Measurements from ENCODE around the gene NGFR.

Gene NGFR

DNA sequence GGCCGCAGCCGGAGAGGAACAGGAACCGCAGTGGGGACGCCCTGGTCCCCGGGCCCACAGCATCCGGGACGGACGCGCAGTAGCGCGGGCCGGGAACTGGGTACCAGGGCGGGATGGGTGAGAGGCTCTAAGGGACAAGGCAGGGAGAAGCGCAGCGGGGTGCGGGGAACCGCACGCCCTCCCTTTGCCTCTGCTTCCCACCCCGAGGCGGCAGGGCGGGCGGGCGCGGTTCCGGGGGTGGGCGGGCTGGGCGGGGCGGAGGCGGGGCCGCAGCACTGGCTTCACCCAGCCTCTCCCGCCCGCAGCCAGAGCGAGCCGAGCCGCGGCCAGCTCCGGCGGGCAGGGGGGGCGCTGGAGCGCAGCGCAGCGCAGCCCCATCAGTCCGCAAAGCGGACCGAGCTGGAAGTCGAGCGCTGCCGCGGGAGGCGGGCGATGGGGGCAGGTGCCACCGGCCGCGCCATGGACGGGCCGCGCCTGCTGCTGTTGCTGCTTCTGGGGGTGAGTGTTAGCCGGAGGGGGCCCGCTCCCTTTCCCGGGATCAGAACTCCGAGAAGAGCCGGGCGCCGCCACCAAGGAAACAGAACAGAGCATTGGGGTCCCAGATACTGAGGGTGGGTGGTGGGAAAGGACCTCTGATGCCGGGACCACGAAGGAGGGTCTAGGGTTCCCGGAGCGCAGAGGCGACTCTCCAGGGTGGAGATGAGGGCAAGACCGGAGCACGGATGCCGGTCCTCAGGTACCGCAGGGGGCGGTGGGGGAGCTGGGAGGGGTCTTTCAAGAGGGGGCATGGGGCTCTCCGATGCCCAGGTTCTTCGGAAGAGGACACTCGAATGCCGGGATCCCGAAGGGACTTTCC is at the start of gene NGFR (continued):
- TF ChIP-seq ZNF529 (tag by site-specific recombination; IDR thresholded peaks at IDR 0.05; ENCODE audit: insufficient replicate concordance) (no peak), ZNF169 (tag by site-specific recombination; IDR thresholded peaks at IDR 0.05) (no peak), ZNF138 (tag by site-specific recombination; IDR thresholded peaks at IDR 0.05; ENCODE audit: borderline replicate concordance) (no peak), PATZ1 (tag by site-specific recombination; IDR thresholded peaks at IDR 0.05) (peak; percentile 43; the same call in 1 of the 2 replicates), KLF1 (tag by site-specific recombination; IDR thresholded peaks at IDR 0.05) (peak; percentile 58; the same call in 1 of the 2 replicates), ZNF785 (tag by site-specific recombination; IDR thresholded peaks at IDR 0.05) (no peak), ZNF501 (tag by site-specific recombination; IDR thresholded peaks at IDR 0.05) (no peak; the same call in 1 of the 2 replicates), ZNF530 (tag by site-specific recombination; IDR thresholded peaks at IDR 0.05; ENCODE audit: low read depth) (no peak), PBX3 (CRISPR knock-in tag; IDR thresholded peaks at IDR 0.05) (0 out of 2 replicates have a peak, but pooled peaks have one; percentile 43), ZSCAN4 (tag by site-specific recombination; IDR thresholded peaks at IDR 0.05) (no peak), ZNF660 (tag by site-specific recombination; IDR thresholded peaks at IDR 0.05) (no peak; the same call in 1 of the 2 replicates), ZNF18 (tag by site-specific recombination; IDR thresholded peaks at IDR 0.05) (no peak), ZNF777 (tag by site-specific recombination; IDR thresholded peaks at IDR 0.05; ENCODE audit: borderline replicate concordance) (no peak), ZNF549 (tag by site-specific recombination; IDR thresholded peaks at IDR 0.05) (no peak), HOXD13 (CRISPR knock-in tag; IDR thresholded peaks at IDR 0.05; ENCODE audit: borderline replicate concordance) (no peak), ZNF776 (tag by site-specific recombination; IDR thresholded peaks at IDR 0.05; ENCODE audit: borderline replicate concordance) (no peak), ZNF792 (tag by site-specific recombination; IDR thresholded peaks at IDR 0.05) (no peak), GLIS1 (tag by site-specific recombination; IDR thresholded peaks at IDR 0.05) (no peak), GFI1B (tag by site-specific recombination; IDR thresholded peaks at IDR 0.05) (no peak), ZNF473 (tag by site-specific recombination; IDR thresholded peaks at IDR 0.05) (no peak), ZNF280C (tag by site-specific recombination; IDR thresholded peaks at IDR 0.05) (no peak)
- TF ChIP-seq, protein P1, sequence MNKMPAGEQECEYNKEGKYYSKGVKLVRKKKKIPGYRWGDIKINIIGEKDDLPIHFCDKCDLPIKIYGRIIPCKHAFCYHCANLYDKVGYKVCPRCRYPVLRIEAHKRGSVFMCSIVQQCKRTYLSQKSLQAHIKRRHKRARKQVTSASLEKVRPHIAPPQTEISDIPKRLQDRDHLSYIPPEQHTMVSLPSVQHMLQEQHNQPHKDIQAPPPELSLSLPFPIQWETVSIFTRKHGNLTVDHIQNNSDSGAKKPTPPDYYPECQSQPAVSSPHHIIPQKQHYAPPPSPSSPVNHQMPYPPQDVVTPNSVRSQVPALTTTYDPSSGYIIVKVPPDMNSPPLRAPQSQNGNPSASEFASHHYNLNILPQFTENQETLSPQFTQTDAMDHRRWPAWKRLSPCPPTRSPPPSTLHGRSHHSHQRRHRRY (tag by site-specific recombination; IDR thresholded peaks at IDR 0.05) = no peak
- TF ChIP-seq, protein P2, sequence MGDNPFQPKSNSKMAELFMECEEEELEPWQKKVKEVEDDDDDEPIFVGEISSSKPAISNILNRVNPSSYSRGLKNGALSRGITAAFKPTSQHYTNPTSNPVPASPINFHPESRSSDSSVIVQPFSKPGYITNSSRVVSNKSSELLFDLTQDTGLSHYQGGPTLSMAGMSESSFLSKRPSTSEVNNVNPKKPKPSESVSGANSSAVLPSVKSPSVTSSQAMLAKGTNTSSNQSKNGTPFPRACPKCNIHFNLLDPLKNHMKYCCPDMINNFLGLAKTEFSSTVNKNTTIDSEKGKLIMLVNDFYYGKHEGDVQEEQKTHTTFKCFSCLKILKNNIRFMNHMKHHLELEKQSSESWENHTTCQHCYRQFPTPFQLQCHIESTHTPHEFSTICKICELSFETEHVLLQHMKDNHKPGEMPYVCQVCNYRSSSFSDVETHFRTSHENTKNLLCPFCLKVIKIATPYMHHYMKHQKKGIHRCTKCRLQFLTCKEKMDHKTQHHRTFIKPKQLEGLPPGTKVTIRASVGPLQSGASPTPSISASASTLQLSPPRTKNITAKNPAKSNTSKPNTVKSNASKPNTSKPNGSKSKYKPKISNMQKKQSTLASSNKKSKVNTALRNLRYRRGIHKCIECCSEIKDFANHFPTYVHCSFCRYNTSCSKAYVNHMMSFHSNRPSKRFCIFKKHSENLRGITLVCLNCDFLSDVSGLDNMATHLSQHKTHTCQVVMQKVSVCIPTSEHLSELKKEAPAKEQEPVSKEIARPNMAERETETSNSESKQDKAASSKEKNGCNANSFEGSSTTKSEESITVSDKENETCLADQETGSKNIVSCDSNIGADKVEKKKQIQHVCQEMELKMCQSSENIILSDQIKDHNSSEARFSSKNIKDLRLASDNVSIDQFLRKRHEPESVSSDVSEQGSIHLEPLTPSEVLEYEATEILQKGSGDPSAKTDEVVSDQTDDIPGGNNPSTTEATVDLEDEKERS (tag by site-specific recombination; IDR thresholded peaks at IDR 0.05) = no peak
- TF ChIP-seq, protein P3, sequence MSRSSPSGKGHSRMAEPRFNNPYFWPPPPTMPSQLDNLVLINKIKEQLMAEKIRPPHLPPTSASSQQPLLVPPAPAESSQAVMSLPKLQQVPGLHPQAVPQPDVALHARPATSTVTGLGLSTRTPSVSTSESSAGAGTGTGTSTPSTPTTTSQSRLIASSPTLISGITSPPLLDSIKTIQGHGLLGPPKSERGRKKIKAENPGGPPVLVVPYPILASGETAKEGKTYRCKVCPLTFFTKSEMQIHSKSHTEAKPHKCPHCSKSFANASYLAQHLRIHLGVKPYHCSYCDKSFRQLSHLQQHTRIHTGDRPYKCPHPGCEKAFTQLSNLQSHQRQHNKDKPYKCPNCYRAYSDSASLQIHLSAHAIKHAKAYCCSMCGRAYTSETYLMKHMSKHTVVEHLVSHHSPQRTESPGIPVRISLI (tag by site-specific recombination; IDR thresholded peaks at IDR 0.05) = no peak

All from HEK293 (cell line).